Hippocampal formation (tissue), 2 donors: ENCODE results near the gene ACOT7.

Source experiments
- DNase-seq, 2 donors: peaks; one replicate each; lab custom pipeline; 2025; lab: John Stamatoyannopoulos, UW

The ACOT7 gene

GRCh38 chr1:6288665-6289064, 104.9 kb downstream of the ACOT7 start:
- no peak for DNase-seq

- no peak for DNase-seq
Observed at GRCh38 chr1:6288026-6288425, 105.5 kb downstream of the ACOT7 start.

- DNase-seq: peak; percentile 60 to 64
Observed at GRCh38 chr1:6287431-6287886, 106.1 kb downstream of the ACOT7 start.

GRCh38 chr1:6287029-6287428, 106.5 kb downstream of the ACOT7 start:
- DNase-seq: no peak

GRCh38 chr1:6286266-6286665, 107.3 kb downstream of the ACOT7 start:
- DNase-seq: no peak

GRCh38 chr1:6285336-6285735, 108.2 kb downstream of the ACOT7 start:
- no peak for DNase-seq

- DNase-seq: no peak
Observed at GRCh38 chr1:6282577-6283270, 110.8 kb downstream of the ACOT7 start.

- no peak for DNase-seq
Observed at GRCh38 chr1:6281511-6282402, 111.8 kb downstream of the ACOT7 start.

- no peak for DNase-seq
Observed at GRCh38 chr1:6280761-6281451, 112.7 kb downstream of the ACOT7 start.

- DNase-seq: no peak
Observed at GRCh38 chr1:6279613-6280383, 113.8 kb downstream of the ACOT7 start.

- DNase-seq: no peak
Observed at GRCh38 chr1:6279066-6279465, 114.5 kb downstream of the ACOT7 start.

- DNase-seq: no peak
Observed at GRCh38 chr1:6278263-6278662, 115.3 kb downstream of the ACOT7 start.

- DNase-seq: no peak
Observed at GRCh38 chr1:6276811-6277555, 116.6 kb downstream of the ACOT7 start.

GRCh38 chr1:6275826-6276782, 117.5 kb downstream of the ACOT7 start:
- DNase-seq: no peak

- DNase-seq: no peak
Observed at GRCh38 chr1:6274622-6275139, 118.9 kb downstream of the ACOT7 start.

- DNase-seq: no peak
Observed at GRCh38 chr1:6274102-6274501, 119.5 kb downstream of the ACOT7 start.

GRCh38 chr1:6273380-6273891, 120.1 kb downstream of the ACOT7 start:
- DNase-seq: peak in 1 of 2 donors; percentile 24

- no peak for DNase-seq
Observed at GRCh38 chr1:6272868-6273267, 120.7 kb downstream of the ACOT7 start.

GRCh38 chr1:6272452-6272851, 121.1 kb downstream of the ACOT7 start:
- DNase-seq: no peak
